ENCODE data around the gene PRKCH. TPM values are rescaled to one million over a fixed set of nuclear protein-coding genes. Genes with fewer than 3 reads are reported as not detected.

PRKCH gene
- total RNA-seq: 141 and 176 TPM in 2 replicates

DNA sequence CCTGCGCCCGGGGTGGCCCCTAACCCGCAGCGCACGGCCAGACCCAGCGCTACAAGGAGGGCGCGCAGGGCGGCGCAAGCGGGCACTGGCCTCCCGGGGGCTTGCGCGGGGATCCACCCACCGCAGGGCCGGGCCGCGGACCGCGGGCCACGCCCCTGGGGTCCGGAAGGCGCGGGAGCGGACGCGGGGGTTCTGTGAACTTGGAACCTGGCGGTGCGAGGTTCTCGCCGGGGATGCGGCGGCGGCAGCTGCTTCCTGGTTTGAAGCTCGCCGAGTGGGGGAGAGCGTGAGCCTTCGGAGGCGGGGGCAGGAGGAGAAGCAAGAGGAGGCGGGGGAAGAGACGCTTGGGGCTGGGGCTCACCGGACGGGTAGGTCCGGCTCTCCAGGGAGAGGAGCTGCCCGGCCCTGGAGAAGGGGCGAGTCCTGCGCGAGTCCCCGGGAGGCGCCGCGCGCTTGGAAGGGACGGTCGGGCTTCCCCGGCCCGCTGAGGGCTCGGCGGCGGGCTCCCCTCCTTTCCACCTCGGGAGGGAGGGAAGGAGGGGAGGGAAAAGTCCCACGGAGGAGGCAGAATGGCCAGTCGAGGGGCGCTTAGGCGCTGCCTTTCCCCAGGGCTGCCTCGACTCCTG is at the start of gene PRKCH:
Gene PRKCH, plus strand, starts transcription at position 195 of the 626 bp plus-strand sequence. CDS start 523 bp downstream, outside the sequence.

DNA sequence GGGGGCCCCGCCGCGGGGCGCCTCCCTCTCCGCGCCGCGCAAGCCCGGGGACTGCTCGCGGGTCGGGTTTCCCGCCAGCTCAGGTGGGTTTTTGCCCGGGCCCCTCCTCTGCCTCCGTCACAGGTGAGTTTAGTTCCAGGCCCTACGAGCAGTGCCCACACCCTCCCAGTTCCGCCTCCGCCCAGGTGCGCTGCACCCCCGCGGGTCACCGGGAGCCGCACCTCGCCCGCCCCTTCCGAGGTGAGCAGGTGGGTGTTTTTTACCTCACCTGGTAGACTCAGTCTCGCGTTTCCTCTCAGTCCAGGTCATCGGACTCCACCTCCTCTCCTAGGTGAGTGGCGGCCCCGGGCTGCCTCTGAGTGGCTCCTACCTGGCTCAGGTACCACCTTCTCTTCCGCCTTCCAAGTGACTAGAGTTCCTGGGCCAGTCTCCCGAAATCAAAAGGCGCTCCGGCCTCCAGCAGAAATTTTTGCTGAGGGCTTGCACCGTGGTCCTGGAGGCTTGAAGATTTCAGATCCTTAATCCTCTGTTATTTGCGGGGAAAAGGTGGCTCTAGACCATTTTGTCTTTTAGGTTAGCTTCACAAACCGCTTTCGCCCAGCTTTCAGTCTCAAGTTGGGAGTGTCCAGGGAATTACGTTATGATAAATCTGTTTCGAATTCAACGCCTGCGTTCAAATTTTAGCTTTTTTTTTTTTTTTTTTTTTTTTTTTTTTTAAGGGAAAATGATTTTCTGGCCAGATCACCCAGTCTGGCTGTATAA is 40.0 kb upstream of the PRKCH start, which contains the start of gene TMEM30B:
Gene TMEM30B, minus strand, starts transcription at position 153 of the 762 bp plus-strand sequence. CDS start 191 bp downstream, outside the sequence.

Other genes starting within 250 kb of the PRKCH start
- gene TMEM30B, start 40.2 kb upstream of the PRKCH start, total RNA-seq: under 0.01 TPM in 2 replicates

Measured in epithelial cell of umbilical artery (primary cell).